WTC11 (cell line): ENCODE results near the gene HLF.

ENCODE experiments used
- CREB1 ChIP-seq: sonication (generic); formaldehyde crosslinking; IDR thresholded peaks from 2 replicates; pipeline ENCODE4 v1.8.0; 2023; ENCODE audit warnings: mild to moderate bottlenecking, missing genetic modification reagents
- CTCF ChIP-seq: fragments of 200-600 bp; IDR thresholded peaks from 2 replicates; pipeline ENCODE4 v1.8.0; 2022; ENCODE audit warnings: antibody characterized with exemption
- E2F4 ChIP-seq: sonication (generic); formaldehyde crosslinking; IDR thresholded peaks from 2 replicates; pipeline ENCODE4 v1.8.1; 2022; ENCODE audit warnings: low read depth, mild to moderate bottlenecking, moderate library complexity, missing genetic modification reagents, borderline replicate concordance
- E2F5 ChIP-seq: sonication (generic); formaldehyde crosslinking; IDR thresholded peaks from 2 replicates; pipeline ENCODE4 v1.8.1; 2022; ENCODE audit warnings: mild to moderate bottlenecking, moderate library complexity, missing genetic modification reagents
- FOXJ3 ChIP-seq: sonication (generic); formaldehyde crosslinking; IDR thresholded peaks from 2 replicates; pipeline ENCODE4 v1.9.0; 2021; ENCODE audit warnings: missing genetic modification reagents, mild to moderate bottlenecking, borderline replicate concordance
- FOXK1 ChIP-seq: sonication (generic); formaldehyde crosslinking; IDR thresholded peaks from 2 replicates; pipeline ENCODE4 v1.8.0; 2022; ENCODE audit warnings: mild to moderate bottlenecking, moderate library complexity, missing genetic modification reagents
- JAZF1 ChIP-seq: fragments of 250-450 bp; sonication (Bioruptor Pico); IDR thresholded peaks from 2 replicates; pipeline ENCODE4 v1.9.0; 2021; ENCODE audit warnings: moderate library complexity, mild to moderate bottlenecking, inconsistent platforms
- MAX ChIP-seq: sonication (generic); formaldehyde crosslinking; IDR thresholded peaks from 2 replicates; pipeline ENCODE4 v1.8.0; 2022; ENCODE audit warnings: mild to moderate bottlenecking, missing genetic modification reagents
- NFATC4 ChIP-seq: fragments of 250-450 bp; sonication (Bioruptor Pico); IDR thresholded peaks from 2 replicates; pipeline ENCODE4 v1.9.0; 2021; ENCODE audit warnings: mild to moderate bottlenecking
- TP53 ChIP-seq: sonication (generic); formaldehyde crosslinking; IDR thresholded peaks from 2 replicates; pipeline ENCODE4 v1.8.1; 2023; ENCODE audit warnings: mild to moderate bottlenecking, missing genetic modification reagents
- USF1 ChIP-seq: sonication (generic); formaldehyde crosslinking; IDR thresholded peaks from 2 replicates; pipeline ENCODE4 v1.8.0; 2022; ENCODE audit warnings: mild to moderate bottlenecking, missing genetic modification reagents
- ZSCAN18 ChIP-seq: fragments of 250-450 bp; sonication (Bioruptor Pico); IDR thresholded peaks from 2 replicates; pipeline ENCODE4 v2.1.2; 2022; ENCODE audit warnings: mild to moderate bottlenecking, moderate library complexity

- TF ChIP-seq NFATC4 (no peak), E2F4 (CRISPR knock-in tag) (no peak), CTCF (no peak), CREB1 (CRISPR knock-in tag) (no peak), USF1 (CRISPR knock-in tag) (no peak), TP53 (CRISPR knock-in tag) (no peak), MAX (no peak), FOXJ3 (CRISPR knock-in tag) (no peak), FOXK1 (CRISPR knock-in tag) (no peak), ZSCAN18 (CRISPR knock-in tag) (no peak), JAZF1 (no peak), E2F5 (CRISPR knock-in tag) (no peak)
These were observed 31.9 kb downstream of the HLF start for GRCh38 chr17:55296699-55297098.
